ENCODE results near the gene SLC25A39. TPM values are rescaled to one million over a fixed set of nuclear protein-coding genes. Genes with fewer than 3 reads are reported as not detected.
"Not testable (repeated sequence)": the region's sequence is repeated elsewhere in the genome, so short reads cannot be mapped to it uniquely, and the experiment has no call there.

SLC25A39 gene
- total RNA-seq, 1 donor from 2014 or later, result 146 TPM

GRCh38 chr17:44350733-44351226, 26.2 kb upstream of the SLC25A39 start:
- no peak overlapping the region for H3K4me3 ChIP-seq (ENCODE audit: low read depth, low read length)
- peaks cover 2% of the 10 kb centered on the region for H3K27me3 ChIP-seq (ENCODE audit: control insufficient read depth, insufficient read depth, low read length)
- TF ChIP-seq CTCF (IDR thresholded peaks at IDR 0.05; ENCODE audit: insufficient read depth, low read length, poor library complexity, severe bottlenecking), result peak; percentile 92
- peaks cover 3% of the 10 kb centered on the region for H3K36me3 ChIP-seq (ENCODE audit: control insufficient read depth, insufficient read depth, low read length)
- DNase-seq (ENCODE audit: low read depth), result no peak

- no peak for TF ChIP-seq CTCF (IDR thresholded peaks at IDR 0.05; ENCODE audit: insufficient read depth, low read length, poor library complexity, severe bottlenecking)
- peaks cover 2% of the 10 kb centered on the region for H3K27me3 ChIP-seq (ENCODE audit: control insufficient read depth, insufficient read depth, low read length)
- H3K4me3 ChIP-seq (ENCODE audit: low read depth, low read length), result no peak overlapping the region
- H3K36me3 ChIP-seq (ENCODE audit: control insufficient read depth, insufficient read depth, low read length), result peaks cover 3% of the 10 kb centered on the region
- DNase-seq (ENCODE audit: low read depth), result no peak
Measured at GRCh38 chr17:44349553-44350070, 25.0 kb upstream of the SLC25A39 start.

- peaks cover under 1% of the 10 kb centered on the region for H3K27me3 ChIP-seq (ENCODE audit: control insufficient read depth, insufficient read depth, low read length)
- H3K36me3 ChIP-seq (ENCODE audit: control insufficient read depth, insufficient read depth, low read length), result peaks cover 3% of the 10 kb centered on the region
- no peak overlapping the region for H3K4me3 ChIP-seq (ENCODE audit: low read depth, low read length)
- TF ChIP-seq CTCF (IDR thresholded peaks at IDR 0.05; ENCODE audit: insufficient read depth, low read length, poor library complexity, severe bottlenecking), result no peak
- DNase-seq (ENCODE audit: low read depth), result no peak
Measured at GRCh38 chr17:44348988-44349364, 24.4 kb upstream of the SLC25A39 start.

- no peak overlapping the region for H3K4me3 ChIP-seq (ENCODE audit: low read depth, low read length)
- no peaks in the 10 kb centered on the region for H3K27me3 ChIP-seq (ENCODE audit: control insufficient read depth, insufficient read depth, low read length)
- no peak for DNase-seq (ENCODE audit: low read depth)
- H3K36me3 ChIP-seq (ENCODE audit: control insufficient read depth, insufficient read depth, low read length), result peaks cover 3% of the 10 kb centered on the region
- no peak for TF ChIP-seq CTCF (IDR thresholded peaks at IDR 0.05; ENCODE audit: insufficient read depth, low read length, poor library complexity, severe bottlenecking)
Measured at GRCh38 chr17:44348234-44348987, 23.8 kb upstream of the SLC25A39 start.

- not testable (repeated sequence) for H3K4me3 ChIP-seq (ENCODE audit: low read depth, low read length); DNase-seq (ENCODE audit: low read depth); H3K36me3 ChIP-seq (ENCODE audit: control insufficient read depth, insufficient read depth, low read length); H3K27me3 ChIP-seq (ENCODE audit: control insufficient read depth, insufficient read depth, low read length)
Measured at GRCh38 chr17:44347206-44348055, 22.8 kb upstream of the SLC25A39 start.
